ENCODE results near the gene FRMD1.

FRMD1 gene

GRCh38 chr6:168060521-168060931 lies 18.5 kb downstream of the FRMD1 start:
- Histone ChIP-seq H3K4me3 (no peak overlapping the region), H3K36me3 (ENCODE audit: insufficient read depth, low read length) (no peaks in the 10 kb centered on the region), H3K27ac (no peak overlapping the region), H3K9ac (ENCODE audit: insufficient read length) (no peak overlapping the region), H3K9me3 (ENCODE audit: low read depth, low read length) (no peaks in the 10 kb centered on the region)
- no peak for DNase-seq (ENCODE audit: low read depth, low spot score)
- TF ChIP-seq POLR2AphosphoS5 (IDR thresholded peaks at IDR 0.05; ENCODE audit: borderline replicate concordance, low read depth, low read length) (no peak), EZH2 (IDR thresholded peaks at IDR 0.05) (no peak), FOXP2 (optimal IDR thresholded peaks at IDR 0.05; ENCODE audit: control extremely low read depth, extremely low read length, insufficient read depth) (no peak)

- TF ChIP-seq FOXP2 (optimal IDR thresholded peaks at IDR 0.05; ENCODE audit: control extremely low read depth, extremely low read length, insufficient read depth) (no peak), EZH2 (IDR thresholded peaks at IDR 0.05) (no peak), POLR2AphosphoS5 (IDR thresholded peaks at IDR 0.05; ENCODE audit: borderline replicate concordance, low read depth, low read length) (no peak)
These were observed 20.1 kb downstream of the FRMD1 start for GRCh38 chr6:168058691-168059551.

GRCh38 chr6:168057836-168058235 lies 21.2 kb downstream of the FRMD1 start:
- TF ChIP-seq POLR2AphosphoS5 (IDR thresholded peaks at IDR 0.05; ENCODE audit: borderline replicate concordance, low read depth, low read length) (no peak), EZH2 (IDR thresholded peaks at IDR 0.05) (no peak), FOXP2 (optimal IDR thresholded peaks at IDR 0.05; ENCODE audit: control extremely low read depth, extremely low read length, insufficient read depth) (no peak)
- H3K9me3 ChIP-seq (ENCODE audit: low read depth, low read length), result no peaks in the 10 kb centered on the region
- no peak overlapping the region for H3K27ac ChIP-seq
- no peak overlapping the region for H3K4me3 ChIP-seq
- no peak for DNase-seq (ENCODE audit: low read depth, low spot score)
- H3K36me3 ChIP-seq (ENCODE audit: insufficient read depth, low read length), result no peaks in the 10 kb centered on the region
- H3K9ac ChIP-seq (ENCODE audit: insufficient read length), result no peak overlapping the region

More at GRCh38 chr6:168058691-168059551, 20.1 kb downstream of the FRMD1 start:
- no peak overlapping the region for H3K27ac ChIP-seq
- H3K4me3 ChIP-seq, result no peak overlapping the region
- H3K36me3 ChIP-seq (ENCODE audit: insufficient read depth, low read length), result no peaks in the 10 kb centered on the region
- H3K9me3 ChIP-seq (ENCODE audit: low read depth, low read length), result no peaks in the 10 kb centered on the region
- no peak overlapping the region for H3K9ac ChIP-seq (ENCODE audit: insufficient read length)
- no peak for DNase-seq (ENCODE audit: low read depth, low spot score)

GRCh38 chr6:168056892-168057527 lies 22.0 kb downstream of the FRMD1 start:
- H3K9ac ChIP-seq (ENCODE audit: insufficient read length), result no peak overlapping the region
- DNase-seq (ENCODE audit: low read depth, low spot score), result no peak
- H3K4me3 ChIP-seq, result no peak overlapping the region
- TF ChIP-seq FOXP2 (optimal IDR thresholded peaks at IDR 0.05; ENCODE audit: control extremely low read depth, extremely low read length, insufficient read depth) (no peak), EZH2 (IDR thresholded peaks at IDR 0.05) (no peak), POLR2AphosphoS5 (IDR thresholded peaks at IDR 0.05; ENCODE audit: borderline replicate concordance, low read depth, low read length) (no peak)
- no peak overlapping the region for H3K27ac ChIP-seq
- H3K9me3 ChIP-seq (ENCODE audit: low read depth, low read length), result no peaks in the 10 kb centered on the region
- H3K36me3 ChIP-seq (ENCODE audit: insufficient read depth, low read length), result no peaks in the 10 kb centered on the region

- H3K4me3 ChIP-seq, result no peak overlapping the region
- no peak for DNase-seq (ENCODE audit: low read depth, low spot score)
- H3K27ac ChIP-seq, result no peak overlapping the region
- H3K36me3 ChIP-seq (ENCODE audit: insufficient read depth, low read length), result no peaks in the 10 kb centered on the region
- TF ChIP-seq FOXP2 (optimal IDR thresholded peaks at IDR 0.05; ENCODE audit: control extremely low read depth, extremely low read length, insufficient read depth), result no peak
- no peak for TF ChIP-seq EZH2 (IDR thresholded peaks at IDR 0.05)
- TF ChIP-seq POLR2AphosphoS5 (IDR thresholded peaks at IDR 0.05; ENCODE audit: borderline replicate concordance, low read depth, low read length), result no peak
- H3K9ac ChIP-seq (ENCODE audit: insufficient read length), result no peak overlapping the region
- H3K9me3 ChIP-seq (ENCODE audit: low read depth, low read length), result no peaks in the 10 kb centered on the region
These were observed 23.1 kb downstream of the FRMD1 start for GRCh38 chr6:168055696-168056489.

- H3K27ac ChIP-seq, result no peak overlapping the region
- H3K36me3 ChIP-seq (ENCODE audit: insufficient read depth, low read length), result no peaks in the 10 kb centered on the region
- H3K9me3 ChIP-seq (ENCODE audit: low read depth, low read length), result no peaks in the 10 kb centered on the region
- H3K9ac ChIP-seq (ENCODE audit: insufficient read length), result no peak overlapping the region
- no peak overlapping the region for H3K4me3 ChIP-seq
- TF ChIP-seq FOXP2 (optimal IDR thresholded peaks at IDR 0.05; ENCODE audit: control extremely low read depth, extremely low read length, insufficient read depth), result no peak
- TF ChIP-seq EZH2 (IDR thresholded peaks at IDR 0.05), result no peak
- no peak for TF ChIP-seq POLR2AphosphoS5 (IDR thresholded peaks at IDR 0.05; ENCODE audit: borderline replicate concordance, low read depth, low read length)
- no peak for DNase-seq (ENCODE audit: low read depth, low spot score)
These were observed 24.0 kb downstream of the FRMD1 start for GRCh38 chr6:168054765-168055560.

- Histone ChIP-seq H3K36me3 (ENCODE audit: insufficient read depth, low read length) (no peaks in the 10 kb centered on the region), H3K4me3 (no peak overlapping the region), H3K9me3 (ENCODE audit: low read depth, low read length) (no peaks in the 10 kb centered on the region), H3K9ac (ENCODE audit: insufficient read length) (no peak overlapping the region), H3K27ac (no peak overlapping the region)
- no peak for TF ChIP-seq POLR2AphosphoS5 (IDR thresholded peaks at IDR 0.05; ENCODE audit: borderline replicate concordance, low read depth, low read length)
- no peak for TF ChIP-seq EZH2 (IDR thresholded peaks at IDR 0.05)
- no peak for TF ChIP-seq FOXP2 (optimal IDR thresholded peaks at IDR 0.05; ENCODE audit: control extremely low read depth, extremely low read length, insufficient read depth)
- no peak for DNase-seq (ENCODE audit: low read depth, low spot score)
These were observed 25.0 kb downstream of the FRMD1 start for GRCh38 chr6:168053957-168054471.
